GM19328 (cell line): Measurements from ENCODE around the gene GPS2.

ENCODE experiments used
- ATAC-seq: cut with Tn5 transposase; IDR thresholded peaks from one replicate; pipeline ENCODE4 v1.9.1; 2021; ENCODE audit warnings: mild to moderate bottlenecking, moderate library complexity; ENCODE audit not compliant: unreplicated experiment

Gene GPS2

DNA sequence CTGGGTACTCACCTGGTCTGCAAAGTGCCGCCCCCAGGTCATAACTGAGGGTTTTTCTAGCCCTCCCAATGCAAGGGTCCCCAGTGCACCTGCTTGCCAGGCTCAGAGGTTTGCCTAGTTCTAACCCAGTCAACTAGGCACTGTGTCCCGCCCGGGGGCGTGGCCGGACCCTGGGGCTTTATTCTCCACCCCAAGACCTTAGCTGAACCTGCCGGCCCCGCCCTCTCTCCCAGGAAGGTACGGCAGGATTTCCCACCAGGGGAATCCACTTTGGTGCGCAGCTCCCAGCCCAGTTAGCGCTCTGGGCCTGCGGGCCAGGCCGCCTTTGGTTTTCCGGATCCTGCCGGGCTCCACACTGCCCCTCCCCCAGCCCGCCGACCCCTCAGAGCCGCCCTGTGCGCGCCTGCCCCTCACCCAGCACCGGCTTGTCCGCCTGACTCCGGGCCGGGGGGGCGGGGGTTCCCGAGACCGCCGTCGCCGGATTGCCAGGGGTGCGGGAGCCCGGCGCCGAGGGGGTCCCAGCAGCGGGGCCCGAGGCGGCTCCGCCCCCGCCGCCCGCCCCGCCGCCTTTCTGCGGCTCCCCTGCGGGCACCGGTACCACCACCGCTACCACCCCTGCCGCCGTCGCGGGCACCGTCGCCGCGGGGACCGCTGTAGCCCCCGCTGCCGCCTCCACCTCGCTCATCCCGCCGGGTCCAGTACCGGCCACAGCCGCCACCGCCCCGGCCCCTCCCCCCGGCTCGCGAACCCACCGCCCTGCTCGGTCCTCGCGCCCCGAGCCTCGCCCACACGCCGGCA lies 21.1 kb downstream of the GPS2 start:
- no peak for ATAC-seq

DNA sequence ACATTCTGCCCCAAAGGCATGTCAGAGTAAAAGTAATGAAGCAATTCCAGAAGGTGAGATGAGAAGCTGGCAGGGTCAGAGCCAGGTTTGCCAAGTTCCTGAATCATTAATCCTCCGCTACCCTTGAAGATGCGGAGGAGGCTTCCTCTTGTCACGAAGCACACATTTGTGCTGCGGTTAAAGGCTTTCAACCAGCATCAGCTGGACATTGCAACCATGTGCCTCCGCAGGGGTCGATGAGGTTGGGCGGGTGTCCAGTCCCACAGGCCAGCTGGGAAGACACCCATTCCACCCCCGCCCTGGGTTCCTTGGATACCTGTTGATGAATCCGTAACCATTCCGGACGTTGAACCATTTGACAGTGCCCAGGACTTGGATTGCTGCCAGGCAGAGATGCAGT lies 22.0 kb downstream of the GPS2 start:
- no peak for ATAC-seq

DNA sequence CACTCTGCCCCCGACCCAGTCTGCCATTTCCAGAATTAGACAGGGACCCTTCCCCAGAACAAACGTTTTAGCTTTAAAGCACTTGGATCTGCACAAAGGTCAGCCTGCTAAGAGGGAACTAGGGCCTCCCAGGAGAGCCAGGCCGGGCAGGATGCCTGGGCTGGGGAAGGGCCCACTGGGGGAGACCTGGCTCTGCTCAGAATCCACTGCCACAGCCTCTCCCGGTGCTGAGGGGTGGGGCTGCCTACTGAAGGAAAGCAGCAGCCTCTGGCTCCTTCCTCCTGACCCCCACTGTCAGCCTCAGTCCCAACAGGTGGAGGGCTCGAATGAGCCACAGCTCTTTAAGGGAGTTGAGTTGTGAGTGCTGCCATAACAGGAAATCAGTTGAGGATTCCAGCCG lies 22.4 kb downstream of the GPS2 start:
- no peak for ATAC-seq

DNA sequence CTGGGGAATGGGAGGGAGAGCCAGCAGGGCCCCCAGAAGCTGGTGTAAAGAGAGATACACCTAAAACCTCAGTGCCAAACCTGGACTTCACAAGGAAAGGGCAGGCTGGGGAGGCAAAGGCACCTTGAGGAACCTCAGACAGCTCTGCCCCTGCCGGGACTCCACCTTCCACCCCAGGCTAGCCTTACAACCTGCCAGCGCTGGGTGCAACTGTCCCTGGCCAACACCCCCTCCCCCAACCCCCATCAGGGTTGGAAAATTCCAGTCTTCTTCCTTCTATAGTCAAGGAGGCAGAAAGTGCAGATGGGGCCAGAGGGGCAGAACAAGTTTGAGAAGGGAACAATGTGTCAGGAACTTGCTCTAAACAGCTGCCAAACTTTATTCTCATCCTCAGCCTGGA lies 23.0 kb downstream of the GPS2 start:
- no peak for ATAC-seq

DNA sequence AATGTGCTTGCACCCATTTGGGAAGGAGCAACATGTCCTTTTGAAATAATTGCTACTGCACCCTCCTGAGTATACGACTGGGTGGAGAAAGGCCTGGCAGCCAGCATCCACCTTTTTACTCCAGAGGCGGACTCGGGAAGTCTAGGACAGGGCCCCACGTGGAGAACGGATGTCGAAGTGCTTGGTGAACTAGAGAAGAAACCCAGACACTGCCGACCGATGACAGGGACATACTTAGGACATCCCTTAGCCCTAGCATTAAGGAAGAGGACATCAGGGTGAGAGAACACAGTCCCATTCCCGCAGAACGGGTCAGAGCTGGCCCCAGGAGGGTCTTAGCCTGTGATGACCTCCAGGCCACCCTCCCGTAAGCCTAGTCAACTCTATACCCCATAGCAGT lies 24.5 kb downstream of the GPS2 start:
- no peak for ATAC-seq

DNA sequence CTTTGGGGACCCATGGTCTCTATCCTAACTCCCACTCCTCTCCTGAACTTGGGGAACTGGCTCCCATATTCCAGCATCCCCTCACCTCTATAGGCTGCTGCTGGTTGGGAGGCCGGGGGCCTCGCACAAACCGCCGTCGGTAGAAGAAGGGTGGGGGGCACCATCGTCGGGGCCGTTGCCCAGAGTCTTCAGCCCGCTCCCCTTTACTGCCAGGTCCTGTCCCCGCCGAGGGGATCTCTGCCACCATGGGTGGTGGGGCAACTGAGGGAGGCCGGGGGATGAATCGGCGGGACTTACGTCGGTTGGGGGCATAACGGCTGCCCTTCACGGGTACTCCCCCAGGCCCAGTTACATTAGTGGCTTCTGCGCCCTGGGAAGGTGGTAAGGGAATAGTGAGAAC lies 25.0 kb downstream of the GPS2 start:
- no peak for ATAC-seq

DNA sequence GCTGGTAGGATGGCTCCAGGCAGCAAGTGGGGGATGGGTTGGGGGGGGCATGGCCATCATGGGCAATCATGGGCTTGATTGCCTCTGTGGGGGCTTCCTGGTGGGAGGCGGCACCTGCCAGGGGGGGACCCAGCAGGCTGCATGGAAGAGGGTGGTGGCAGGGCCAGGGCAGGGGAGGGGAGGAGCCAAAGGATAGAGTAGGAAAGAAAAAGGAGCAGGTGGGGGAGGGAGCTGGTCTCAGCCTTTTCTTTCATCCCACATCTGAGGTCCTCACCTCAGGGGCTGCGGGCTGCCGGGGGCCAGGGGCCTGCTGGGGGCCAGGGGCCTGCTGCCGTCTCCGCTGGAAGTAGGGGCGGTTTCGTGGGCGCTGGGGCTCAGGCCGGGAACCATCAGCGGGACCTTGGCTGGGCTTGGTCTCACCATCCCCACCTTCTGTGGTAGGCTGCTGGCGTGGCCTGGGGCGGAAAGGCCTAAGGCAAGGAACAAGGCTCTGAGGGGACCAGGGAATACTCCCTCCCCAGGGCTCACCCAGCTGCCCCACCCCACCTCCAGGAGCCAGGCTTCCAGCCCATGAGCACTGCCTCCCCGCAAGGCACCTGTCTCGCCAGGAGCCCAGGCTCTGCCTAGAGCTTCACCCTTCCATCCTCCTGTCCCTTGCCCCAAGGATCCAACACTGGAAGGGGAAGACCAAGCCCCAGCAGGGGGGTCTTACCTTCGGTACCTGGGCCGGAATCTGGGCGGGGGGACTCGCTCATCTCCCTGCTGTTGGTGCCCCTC lies 25.7 kb downstream of the GPS2 start:
- no peak for ATAC-seq

DNA sequence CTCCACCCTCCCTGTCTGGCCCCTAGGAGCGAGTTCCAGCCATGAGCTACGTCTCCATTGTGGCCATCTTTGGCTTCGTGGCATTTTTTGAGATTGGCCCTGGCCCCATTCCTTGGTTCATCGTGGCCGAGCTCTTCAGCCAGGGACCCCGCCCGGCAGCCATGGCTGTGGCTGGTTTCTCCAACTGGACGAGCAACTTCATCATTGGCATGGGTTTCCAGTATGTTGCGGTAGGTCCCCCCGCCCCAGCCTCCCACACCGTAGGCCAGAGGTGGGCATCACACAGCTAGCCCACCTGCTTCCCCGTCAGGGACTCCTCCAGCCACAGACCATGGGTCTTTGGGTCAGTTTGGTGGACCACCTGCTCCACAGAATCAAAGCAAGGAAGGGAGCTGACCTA lies 29.5 kb downstream of the GPS2 start:
- no peak for ATAC-seq

DNA sequence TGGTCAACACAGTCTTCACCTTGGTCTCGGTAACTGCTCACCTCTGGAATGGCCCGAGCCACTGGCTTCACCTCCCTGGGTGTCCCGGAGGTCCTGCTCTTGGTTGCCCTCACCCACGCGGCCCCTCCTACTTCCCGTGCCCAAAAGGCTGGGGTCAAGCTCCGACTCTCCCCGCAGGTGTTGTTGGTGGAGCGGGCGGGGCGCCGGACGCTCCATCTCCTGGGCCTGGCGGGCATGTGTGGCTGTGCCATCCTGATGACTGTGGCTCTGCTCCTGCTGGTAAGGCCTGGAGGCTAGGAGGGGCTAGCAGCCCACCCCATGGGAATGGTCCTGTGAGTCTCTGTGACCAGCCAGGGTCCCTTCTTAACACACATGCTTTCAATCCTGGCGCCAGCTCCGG lies 30.2 kb downstream of the GPS2 start:
- ATAC-seq = no peak

DNA sequence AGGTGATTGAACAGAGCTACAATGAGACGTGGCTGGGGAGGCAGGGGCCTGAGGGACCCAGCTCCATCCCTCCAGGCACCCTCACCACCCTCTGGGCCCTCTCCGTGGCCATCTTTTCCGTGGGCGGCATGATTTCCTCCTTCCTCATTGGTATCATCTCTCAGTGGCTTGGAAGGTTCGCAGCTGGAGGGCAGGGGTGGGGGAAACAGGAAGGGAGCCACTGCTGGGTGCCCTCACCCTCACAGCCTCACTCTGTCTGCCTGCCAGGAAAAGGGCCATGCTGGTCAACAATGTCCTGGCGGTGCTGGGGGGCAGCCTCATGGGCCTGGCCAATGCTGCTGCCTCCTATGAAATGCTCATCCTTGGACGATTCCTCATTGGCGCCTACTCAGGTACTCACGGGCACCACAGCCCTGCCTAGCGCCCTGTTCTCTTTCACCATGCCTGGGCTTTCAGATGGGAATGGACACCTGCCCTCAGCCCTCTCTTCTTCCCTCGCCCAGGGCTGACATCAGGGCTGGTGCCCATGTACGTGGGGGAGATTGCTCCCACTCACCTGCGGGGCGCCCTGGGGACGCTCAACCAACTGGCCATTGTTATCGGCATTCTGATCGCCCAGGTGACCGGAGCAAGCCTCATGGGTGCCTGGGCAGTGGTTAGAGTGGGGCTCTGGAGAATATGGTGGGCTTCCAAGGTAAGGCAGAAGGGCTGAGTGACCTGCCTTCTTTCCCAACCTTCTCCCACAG lies 31.5 kb downstream of the GPS2 start:
- no peak for ATAC-seq

DNA sequence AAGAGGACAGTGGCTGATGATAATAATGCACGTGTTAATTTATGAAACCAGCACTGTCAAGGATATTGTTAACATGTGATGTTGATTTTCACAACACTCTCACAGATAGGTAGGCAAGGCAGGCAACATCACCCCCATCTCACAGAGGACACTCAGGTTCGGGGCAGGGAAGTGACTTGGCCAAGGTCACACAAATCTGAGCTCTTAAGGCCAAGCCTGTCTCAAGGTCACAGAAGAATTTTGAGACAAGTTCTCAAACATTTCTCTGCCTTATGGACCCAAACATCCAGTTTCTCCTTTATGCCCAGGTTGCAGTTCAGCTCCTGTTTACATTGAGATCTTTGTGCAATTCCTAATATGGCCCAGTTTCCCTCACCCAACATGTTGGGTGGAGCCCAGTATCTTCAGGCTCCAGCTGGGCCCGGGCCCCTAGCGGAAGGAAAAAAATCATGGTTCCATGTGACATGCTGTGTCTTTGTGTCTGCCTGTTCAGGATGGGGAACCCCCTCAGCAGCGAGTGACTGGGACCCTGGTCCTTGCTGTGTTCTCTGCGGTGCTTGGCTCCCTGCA lies 32.3 kb downstream of the GPS2 start:
- ATAC-seq = no peak

DNA sequence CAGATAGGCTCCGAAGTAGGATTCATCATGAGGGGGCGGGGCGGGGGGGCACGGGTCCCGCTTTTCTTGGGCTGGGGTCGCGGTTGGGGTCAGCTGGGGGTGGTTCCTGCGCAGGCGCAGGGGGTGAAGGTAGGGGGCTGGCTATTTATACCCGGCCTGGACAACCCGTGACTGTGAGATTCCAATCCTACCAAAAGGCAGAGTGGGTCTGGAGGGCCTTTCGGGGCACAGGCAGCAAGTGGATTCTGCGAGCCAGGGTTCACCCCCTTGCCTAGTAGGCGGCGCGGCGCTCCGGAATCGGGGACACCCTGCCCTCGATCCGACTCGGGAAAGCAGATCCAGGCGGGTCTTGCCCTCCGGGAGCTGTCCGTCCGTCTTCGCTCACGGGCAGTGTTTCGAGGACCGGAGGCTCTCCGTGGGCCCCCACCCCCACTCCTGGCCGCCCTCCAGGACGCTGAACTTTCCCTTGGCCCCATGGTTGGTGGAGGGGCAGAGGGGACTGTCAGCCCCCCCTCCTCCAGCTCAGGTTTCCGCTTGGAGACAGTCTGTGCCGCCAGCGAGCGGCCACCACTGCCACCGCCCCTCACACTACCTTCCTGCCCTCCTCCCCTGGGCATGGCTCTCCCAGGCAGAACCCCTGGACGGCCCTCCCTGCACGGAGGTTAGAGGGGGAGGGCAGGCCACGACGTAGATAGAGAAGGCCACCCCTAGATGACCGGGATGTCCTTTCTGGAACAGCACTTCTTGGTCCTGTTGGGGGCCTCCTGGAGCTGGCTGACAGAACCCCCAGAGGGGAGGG lies 33.0 kb downstream of the GPS2 start:
- ATAC-seq = no peak

DNA sequence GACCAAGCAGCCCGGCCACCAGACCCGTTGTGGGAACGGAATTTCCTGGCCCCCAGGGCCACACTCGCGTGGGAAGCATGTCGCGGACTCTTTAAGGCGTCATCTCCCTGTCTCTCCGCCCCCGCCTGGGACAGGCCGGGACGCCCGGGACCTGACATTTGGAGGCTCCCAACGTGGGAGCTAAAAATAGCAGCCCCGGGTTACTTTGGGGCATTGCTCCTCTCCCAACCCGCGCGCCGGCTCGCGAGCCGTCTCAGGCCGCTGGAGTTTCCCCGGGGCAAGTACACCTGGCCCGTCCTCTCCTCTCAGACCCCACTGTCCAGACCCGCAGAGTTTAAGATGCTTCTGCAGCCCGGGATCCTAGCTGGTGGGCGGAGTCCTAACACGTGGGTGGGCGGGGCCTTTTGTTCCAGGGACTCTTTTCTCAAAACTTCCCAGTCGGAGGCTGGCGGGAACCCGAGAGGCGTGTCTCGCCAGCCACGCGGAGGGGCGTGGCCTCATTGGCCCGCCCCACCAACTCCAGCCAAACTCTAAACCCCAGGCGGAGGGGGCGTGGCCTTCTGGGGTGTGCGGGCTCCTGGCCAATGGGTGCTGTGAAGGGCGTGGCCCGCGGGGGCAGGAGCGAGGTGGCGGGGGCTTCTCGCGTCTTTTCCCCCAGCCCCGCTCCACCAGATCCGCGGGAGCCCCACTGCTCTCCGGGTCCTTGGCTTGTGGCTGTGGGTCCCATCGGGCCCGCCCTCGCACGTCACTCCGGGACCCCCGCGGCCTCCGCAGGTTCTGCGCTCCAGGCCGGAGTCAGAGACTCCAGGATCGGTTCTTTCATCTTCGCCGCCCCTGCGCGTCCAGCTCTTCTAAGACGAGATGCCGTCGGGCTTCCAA lies 33.8 kb downstream of the GPS2 start, which contains the start of gene SLC2A4:
TSS of gene SLC2A4 (plus strand) at position 645 of the 879 bp plus-strand sequence. CDS start at position 862, 217 bp downstream.
- no peak for ATAC-seq

DNA sequence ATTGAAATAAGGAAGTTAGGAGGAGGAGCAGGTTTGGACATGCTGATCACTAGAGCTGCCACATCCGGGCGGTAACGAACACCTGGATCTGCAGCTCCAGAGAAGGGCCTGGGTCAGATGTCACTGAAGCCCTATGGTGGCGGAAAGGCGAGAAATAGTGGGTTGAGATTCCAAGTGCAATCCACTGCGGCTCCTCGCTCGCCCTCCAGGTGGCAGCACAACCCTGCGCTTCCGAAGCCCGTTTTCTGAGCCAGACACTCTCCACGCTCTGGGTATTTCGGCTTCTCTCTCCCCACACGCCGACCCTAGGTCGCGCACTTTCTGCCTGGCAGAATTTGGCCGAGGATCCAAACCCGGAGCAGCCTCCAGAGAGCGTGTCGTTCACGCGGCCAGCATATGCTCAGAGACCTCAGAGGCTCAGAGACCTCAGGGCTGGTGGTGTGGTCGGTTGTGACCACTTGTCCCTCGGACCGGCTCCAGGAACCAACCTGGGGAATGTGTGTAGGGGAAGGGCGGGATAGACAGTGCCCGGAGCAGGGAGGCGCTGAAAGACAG lies 34.6 kb downstream of the GPS2 start:
- ATAC-seq = peak; percentile 65

DNA sequence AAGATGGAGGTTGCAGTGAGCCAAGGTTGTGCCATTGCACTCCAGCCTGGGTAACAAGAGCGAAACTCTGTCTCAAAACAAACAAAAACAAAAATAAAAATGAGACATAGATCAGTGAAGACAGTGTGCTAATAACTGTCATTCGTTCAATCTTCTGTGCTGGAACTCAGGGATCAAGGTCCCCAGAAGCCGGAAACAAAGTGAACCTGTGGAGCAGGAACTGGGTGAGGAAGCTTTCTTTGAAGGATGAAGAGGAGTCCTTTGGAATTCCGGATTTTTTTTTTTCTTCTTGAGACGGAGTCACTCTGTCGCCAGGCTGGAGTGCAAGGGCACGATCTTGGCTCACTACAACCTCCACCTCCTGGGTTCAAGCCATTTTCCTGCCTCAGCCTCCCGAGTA lies 35.7 kb downstream of the GPS2 start:
- ATAC-seq = no peak

DNA sequence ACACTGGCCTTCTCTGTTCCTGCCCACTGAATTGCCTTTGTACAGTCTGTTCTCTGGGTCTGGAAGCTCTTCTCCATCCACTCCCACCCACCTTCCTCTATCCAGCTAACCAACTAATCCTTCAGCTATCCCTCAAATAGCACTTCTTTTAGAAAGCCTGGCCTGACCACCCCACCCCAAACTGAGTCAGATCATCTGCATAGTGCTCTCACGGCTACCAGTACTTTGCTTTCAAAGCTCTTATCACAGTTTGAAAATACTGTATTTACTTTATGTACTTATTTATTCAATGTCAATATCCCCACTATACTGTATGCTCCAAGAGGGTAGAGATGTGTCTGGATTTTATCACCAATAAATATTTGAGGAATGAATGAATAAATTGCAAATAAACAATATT lies 48.4 kb downstream of the GPS2 start:
- ATAC-seq = no peak

DNA sequence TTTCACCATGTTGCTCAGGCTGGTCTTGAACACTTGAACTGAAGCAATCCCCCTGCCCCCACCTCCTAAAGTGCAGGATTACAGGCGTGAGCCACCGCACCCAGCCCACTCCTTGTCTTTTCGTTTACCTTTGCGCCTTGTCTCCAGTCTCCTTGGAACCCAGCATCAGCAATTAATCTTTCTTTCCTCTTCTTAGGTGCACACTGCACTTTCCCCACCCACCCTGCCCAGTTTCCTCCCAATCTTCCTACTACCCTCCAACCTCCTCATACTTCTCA lies 51.4 kb downstream of the GPS2 start:
- no peak for ATAC-seq

DNA sequence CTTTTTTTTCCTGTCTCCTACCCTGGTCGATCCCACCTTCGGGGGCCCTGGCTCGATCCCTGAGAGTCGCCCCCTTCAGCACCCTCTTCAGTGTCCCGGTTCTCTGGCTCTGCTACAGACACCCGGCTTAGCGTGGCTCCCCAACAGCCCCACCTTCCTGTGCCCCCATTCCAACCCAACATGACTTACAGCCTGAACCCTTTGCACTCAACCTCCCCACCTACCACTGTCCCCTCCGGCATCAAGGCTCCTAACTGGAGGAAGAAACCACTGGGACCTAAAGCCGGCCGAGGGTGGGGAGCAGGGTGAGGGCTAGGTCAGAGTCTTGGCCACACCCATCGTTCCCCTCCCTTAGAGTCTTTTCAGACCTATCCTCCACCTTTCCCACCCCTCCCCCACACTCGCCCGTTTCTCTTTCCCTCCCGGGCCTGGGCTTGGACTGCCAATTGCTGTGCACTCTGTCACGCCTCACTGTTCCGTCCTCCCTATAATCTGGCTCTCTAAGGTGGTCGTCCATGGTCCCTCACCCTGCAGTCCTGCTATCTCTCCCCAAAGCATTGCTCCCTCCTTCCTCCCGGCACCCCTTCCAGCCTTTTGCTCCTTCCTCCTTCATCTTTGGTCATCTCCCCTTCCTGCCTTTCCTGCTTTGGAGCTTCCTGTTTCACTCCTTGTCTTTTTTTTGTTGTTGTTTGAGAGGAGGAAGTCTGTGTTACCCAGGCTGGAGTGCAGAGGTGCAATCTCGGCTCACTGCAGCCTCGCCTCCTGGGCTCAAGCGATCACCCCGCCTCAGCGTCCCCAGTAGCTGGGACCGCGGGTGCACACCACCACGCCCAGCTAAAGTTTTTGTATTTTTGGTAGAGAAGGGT lies 52.0 kb downstream of the GPS2 start:
- ATAC-seq = no peak
